Measurements from ENCODE around the gene SHMT2. TPM values are rescaled to one million over a fixed set of nuclear protein-coding genes. Genes with fewer than 3 reads are reported as not detected.

SHMT2 gene
- total and polyA plus RNA-seq, 2 of the 13 experiments (the other 11 are each of a cell fraction or from before 2014, with no cell fraction given): 181 to 393 TPM

GRCh38 chr12:57213763-57214397, 15.6 kb upstream of the SHMT2 start:
- no peak overlapping the region for H3K9ac ChIP-seq (ENCODE audit: insufficient read depth, low read depth, low read length)

GRCh38 chr12:57214398-57214781, 15.1 kb upstream of the SHMT2 start:
- peak; percentile 26 for FAIRE-seq
- H3K27ac ChIP-seq (ENCODE audit: extremely low read length, insufficient read depth, low read length): no peak overlapping the region
- ChIA-PET CTCF (ENCODE audit: low intra/inter-chr PET ratio, low total read pairs) (interaction anchor here (3.2 to 9.8 kb wide), 2 partner anchors 10 to 26 kb away, joined by 8 to 308 read pairs; a partner anchor contains a TSS), POLR2A (interaction anchor here (1.7 to 2.6 kb wide), 2 partner anchors 15 to 28 kb away, joined by 8 to 14 read pairs; partner anchors contain the start of gene SHMT2)
- peaks cover 37% of the 10 kb centered on the region for H3K4me1 ChIP-seq (ENCODE audit: insufficient read depth, low read length)
- no TSS peak for BruUV-seq (replicated peaks)
- H3K4me3 ChIP-seq (replicated peaks in 1 of 3; ENCODE audit: insufficient read depth in 1 of 3, low read depth in 2 of 3, low read length in 3 of 3): no peak overlapping the region
- H3K9ac ChIP-seq (ENCODE audit: insufficient read depth, low read depth, low read length): no peak overlapping the region
- intact Hi-C loops (cut with micrococcal nuclease; ENCODE audit: unreplicated experiment): loop anchor here (1.0 kb wide), 1 partner anchor 29 kb away; no protein-coding TSS in a partner anchor
- peak; percentile 51 for DNase-seq (ENCODE audit: low spot score)
- peaks cover 12 to 45% of the 10 kb centered on the region in 2 experiments for H3K27me3 ChIP-seq (ENCODE audit: control insufficient read depth in 1 of 2, insufficient read depth in 2 of 2, low read length in 2 of 2)
- no peaks in the 10 kb centered on the region for H3K9me3 ChIP-seq (ENCODE audit: low read length)
- in situ Hi-C loops (cut with HindIII; ENCODE audit: extremely low pct_ligation_motif_present, low pct_unique_long_range_greater_than_20kb): no loop called here
- WGBS (ENCODE audit: low lambda C conversion rate): 21% methylated on average over 8 of the region's 14 CpGs
- peaks cover 18 to 30% of the 10 kb centered on the region in 2 experiments; a peak in 4 of 5 replicates for H3K36me3 ChIP-seq (replicated peaks in 1 of 2; ENCODE audit: control insufficient read depth in 1 of 2, insufficient read depth in 2 of 2, low read length in 2 of 2)
- H2AFZ ChIP-seq (ENCODE audit: low read length): no peak overlapping the region
- no peaks in the 10 kb centered on the region for H3K79me2 ChIP-seq (ENCODE audit: insufficient read depth, low read length)
- no peak overlapping the region for H3K4me2 ChIP-seq (ENCODE audit: low read depth, low read length)
- peak; percentile 70 for ATAC-seq
- H4K20me1 ChIP-seq (ENCODE audit: insufficient read depth, low read length): peaks cover 9% of the 10 kb centered on the region; the same call in 1 of the 2 replicates
- TF ChIP-seq ZNF101 (CRISPR knock-in tag; IDR thresholded peaks at IDR 0.05; ENCODE audit: borderline replicate concordance, low read depth) (no peak), ZNF256 (CRISPR knock-in tag; conservative IDR thresholded peaks at IDR 0.05) (no peak), ZNF263 (CRISPR knock-in tag; IDR thresholded peaks at IDR 0.05) (0 out of 2 replicates have a peak, but pooled peaks have one; percentile 26), SNAPC2 (CRISPR knock-in tag; IDR thresholded peaks at IDR 0.05) (no peak), MXD4 (CRISPR knock-in tag; IDR thresholded peaks at IDR 0.05) (no peak), HNRNPL (IDR thresholded peaks at IDR 0.05; ENCODE audit: low read depth, low read length) (0 out of 2 replicates have a peak, but pooled peaks have one; percentile 24), ZNF432 (CRISPR knock-in tag; IDR thresholded peaks at IDR 0.05; ENCODE audit: borderline replicate concordance) (no peak), MAZ (IDR thresholded peaks at IDR 0.05; ENCODE audit: borderline replicate concordance, low read depth, low read length) (no peak; the same call in 1 of the 2 replicates), MAZ (CRISPR knock-in tag; IDR thresholded peaks at IDR 0.05; ENCODE audit: low read depth) (no peak), AGO1 (IDR thresholded peaks at IDR 0.05; ENCODE audit: low read depth, low read length, poor library complexity, severe bottlenecking) (peak; percentile 95), AGO2 (optimal IDR thresholded peaks at IDR 0.05; ENCODE audit: low read depth, low read length) (peak; percentile 84), STAG1 (CRISPR knock-in tag; IDR thresholded peaks at IDR 0.05) (peak; percentile 51)

More at GRCh38 chr12:57213763-57214397, 15.6 kb upstream of the SHMT2 start:
- POLR2A ChIA-PET: interaction anchor here (0.7 to 2.6 kb wide), 7 partner anchors 16 to 313 kb away, joined by 3 to 14 read pairs (median 3); partner anchors contain the start of genes SHMT2 and STAT6
- BruUV-seq (replicated peaks): no TSS peak
- WGBS (ENCODE audit: low lambda C conversion rate): 92% methylated on average over 4 of the region's 4 CpGs
- CTCF ChIA-PET (ENCODE audit: low intra/inter-chr PET ratio, low total read pairs): interaction anchor here (9.8 kb wide), 1 partner anchor 26 kb away, joined by 308 read pairs; a partner anchor contains a TSS
- no peak overlapping the region for H3K27ac ChIP-seq (ENCODE audit: extremely low read length, insufficient read depth, low read length)
- peaks cover 9% of the 10 kb centered on the region; the same call in 1 of the 2 replicates for H4K20me1 ChIP-seq (ENCODE audit: insufficient read depth, low read length)
- no peak overlapping the region for H2AFZ ChIP-seq (ENCODE audit: low read length)
- H3K4me3 ChIP-seq (replicated peaks in 1 of 3; ENCODE audit: insufficient read depth in 1 of 3, low read depth in 2 of 3, low read length in 3 of 3): no peak overlapping the region
- H3K79me2 ChIP-seq (ENCODE audit: insufficient read depth, low read length): no peaks in the 10 kb centered on the region
- intact Hi-C loops (cut with micrococcal nuclease; ENCODE audit: unreplicated experiment) (loop anchor here (1.0 kb wide), 1 partner anchor 29 kb away; no protein-coding TSS in a partner anchor), in situ Hi-C loops (cut with HindIII; ENCODE audit: extremely low pct_ligation_motif_present, low pct_unique_long_range_greater_than_20kb) (no loop called here)
- H3K27me3 ChIP-seq (ENCODE audit: control insufficient read depth in 1 of 2, insufficient read depth in 2 of 2, low read length in 2 of 2): peaks cover 12 to 40% of the 10 kb centered on the region in 2 experiments
- TF ChIP-seq CHD2 (IDR thresholded peaks at IDR 0.05; ENCODE audit: low read depth, low read length) (0 out of 2 replicates have a peak, but pooled peaks have one; percentile 31), ZNF616 (CRISPR knock-in tag; IDR thresholded peaks at IDR 0.05; ENCODE audit: low read depth) (no peak), PHF21A (CRISPR knock-in tag; IDR thresholded peaks at IDR 0.05) (no peak)
- TF ChIP-seq, protein P1, sequence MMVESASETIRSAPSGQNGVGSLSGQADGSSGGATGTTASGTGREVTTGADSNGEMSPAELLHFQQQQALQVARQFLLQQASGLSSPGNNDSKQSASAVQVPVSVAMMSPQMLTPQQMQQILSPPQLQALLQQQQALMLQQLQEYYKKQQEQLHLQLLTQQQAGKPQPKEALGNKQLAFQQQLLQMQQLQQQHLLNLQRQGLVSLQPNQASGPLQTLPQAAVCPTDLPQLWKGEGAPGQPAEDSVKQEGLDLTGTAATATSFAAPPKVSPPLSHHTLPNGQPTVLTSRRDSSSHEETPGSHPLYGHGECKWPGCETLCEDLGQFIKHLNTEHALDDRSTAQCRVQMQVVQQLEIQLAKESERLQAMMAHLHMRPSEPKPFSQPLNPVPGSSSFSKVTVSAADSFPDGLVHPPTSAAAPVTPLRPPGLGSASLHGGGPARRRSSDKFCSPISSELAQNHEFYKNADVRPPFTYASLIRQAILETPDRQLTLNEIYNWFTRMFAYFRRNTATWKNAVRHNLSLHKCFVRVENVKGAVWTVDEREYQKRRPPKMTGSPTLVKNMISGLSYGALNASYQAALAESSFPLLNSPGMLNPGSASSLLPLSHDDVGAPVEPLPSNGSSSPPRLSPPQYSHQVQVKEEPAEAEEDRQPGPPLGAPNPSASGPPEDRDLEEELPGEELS (CRISPR knock-in tag; IDR thresholded peaks at IDR 0.05): 0 out of 2 replicates have a peak, but pooled peaks have one; percentile 23
- peaks cover 37% of the 10 kb centered on the region for H3K4me1 ChIP-seq (ENCODE audit: insufficient read depth, low read length)
- FAIRE-seq (no peak), ATAC-seq (no peak), DNase-seq (ENCODE audit: low spot score) (no peak)
- no peaks in the 10 kb centered on the region for H3K9me3 ChIP-seq (ENCODE audit: low read length)
- peaks cover 23 to 35% of the 10 kb centered on the region in 2 experiments; a peak in 4 of 5 replicates for H3K36me3 ChIP-seq (replicated peaks in 1 of 2; ENCODE audit: control insufficient read depth in 1 of 2, insufficient read depth in 2 of 2, low read length in 2 of 2)
- H3K4me2 ChIP-seq (ENCODE audit: low read depth, low read length): no peak overlapping the region

Measured in HepG2 (cell line).